HG03432 (cell line): ENCODE results near the gene BNIP5.

Source experiments
- ATAC-seq: cut with Tn5 transposase; IDR thresholded peaks from one replicate; pipeline ENCODE4 v1.9.1; 2021; ENCODE audit warnings: mild to moderate bottlenecking, moderate library complexity; ENCODE audit not compliant: unreplicated experiment

The BNIP5 gene

GRCh38 chr6:36336779-36337241, at the start of gene BNIP5:
TSS of gene BNIP5 (minus strand) at chr6:36336888. CDS start at chr6:36330690, 6,198 bp downstream.
- ATAC-seq = no peak

- ATAC-seq = no peak
Observed at GRCh38 chr6:36384095-36384494, 47.4 kb upstream of the BNIP5 start.

DNA sequence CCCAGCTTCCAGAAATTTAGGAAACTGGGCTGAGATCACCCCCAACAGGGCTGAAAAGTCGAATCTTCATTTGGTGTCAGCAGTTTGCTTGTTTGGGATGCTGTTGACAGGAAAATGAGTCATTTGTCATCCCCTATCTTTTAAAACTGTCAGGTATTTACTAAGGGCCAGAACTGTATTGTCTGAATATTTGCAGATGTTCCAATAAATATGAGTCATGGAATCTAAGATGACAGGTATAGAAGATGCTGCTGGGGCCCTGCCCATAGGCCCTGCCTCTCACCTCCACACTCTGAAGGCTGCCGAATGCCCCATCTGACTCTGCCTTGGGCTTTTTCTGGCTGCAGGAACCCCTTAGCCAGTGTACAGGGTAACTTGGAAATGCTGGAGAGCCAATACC, 46.9 kb upstream of the BNIP5 start:
- no peak for ATAC-seq

- no peak for ATAC-seq
Observed at GRCh38 chr6:36382976-36383375, 46.3 kb upstream of the BNIP5 start.

DNA sequence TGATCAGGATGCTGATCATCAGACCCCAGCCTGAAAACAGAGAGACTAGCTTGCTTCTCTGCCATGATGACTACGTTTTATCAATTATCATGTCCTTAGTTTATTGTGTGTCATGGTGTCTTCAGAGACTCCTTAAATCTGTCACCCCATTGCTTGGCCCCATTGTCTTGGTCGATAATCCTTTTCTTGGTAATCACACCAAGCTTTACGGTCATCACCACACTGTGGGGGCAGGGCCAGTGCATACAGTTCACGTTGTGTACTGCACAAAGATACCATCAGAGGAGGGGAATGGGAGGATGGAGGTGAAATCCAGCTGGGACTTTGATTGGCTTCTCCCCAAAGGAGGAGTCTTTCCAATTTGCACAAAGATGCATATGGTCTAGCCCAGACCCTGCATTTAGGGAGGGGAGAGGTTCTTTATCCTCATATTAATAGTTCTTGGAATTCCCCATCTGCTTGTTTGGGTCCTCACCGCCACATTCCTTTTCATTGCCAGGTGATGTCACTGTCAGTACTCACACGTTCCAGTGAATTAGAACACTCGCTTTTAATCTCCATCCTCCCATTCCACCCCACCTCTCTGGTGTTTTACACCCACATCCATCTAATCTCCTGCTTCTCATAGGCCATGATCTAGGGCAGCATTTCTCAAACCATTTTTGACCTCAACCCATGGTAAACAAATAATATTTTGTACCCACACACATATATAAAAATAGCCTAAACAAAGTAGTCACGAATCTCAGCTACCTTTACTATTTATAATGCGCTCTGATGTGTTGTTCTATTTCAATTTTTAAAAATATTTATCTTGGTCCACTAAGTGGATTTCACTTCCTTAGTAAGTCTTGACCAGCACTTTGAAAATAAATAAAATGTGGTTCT, 45.1 kb upstream of the BNIP5 start:
- no peak for ATAC-seq

GRCh38 chr6:36380166-36380565, 43.5 kb upstream of the BNIP5 start:
- no peak for ATAC-seq

- ATAC-seq = no peak
Observed at GRCh38 chr6:36378936-36379335, 42.2 kb upstream of the BNIP5 start.

DNA sequence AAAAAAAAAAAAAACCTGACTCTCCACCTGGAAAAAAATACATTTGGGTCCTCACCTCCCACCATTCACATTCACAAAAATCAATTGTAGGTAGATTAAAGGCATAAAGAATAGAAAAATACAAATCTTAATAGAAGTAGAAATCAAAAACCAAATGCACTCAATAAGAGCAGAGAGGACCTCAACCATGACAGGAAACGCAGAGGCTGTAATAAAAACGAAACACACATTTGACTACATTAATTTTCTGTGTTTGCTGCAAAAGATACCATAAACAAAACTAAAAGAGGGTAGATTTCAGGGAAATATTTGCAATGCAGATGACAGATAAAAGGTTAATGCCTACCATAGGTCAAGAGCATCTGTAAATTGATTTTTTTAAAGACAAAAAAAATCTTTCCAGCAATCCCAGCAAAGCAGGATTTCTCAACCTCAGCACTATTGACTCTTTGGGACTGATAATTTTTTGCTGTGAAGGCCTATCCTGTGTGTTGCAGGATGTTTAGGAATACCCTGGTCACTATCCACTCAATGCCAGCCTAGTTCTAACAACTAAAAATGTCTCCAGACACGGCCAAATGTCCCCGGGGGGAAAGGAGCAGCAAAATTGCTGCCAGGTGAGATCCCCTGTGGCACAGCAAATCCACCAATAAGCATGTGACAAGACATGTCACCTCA, 41.7 kb upstream of the BNIP5 start:
- ATAC-seq = no peak

GRCh38 chr6:36377594-36377993, 40.9 kb upstream of the BNIP5 start:
- ATAC-seq = no peak

GRCh38 chr6:36376742-36377141, 40.1 kb upstream of the BNIP5 start:
- ATAC-seq = no peak

DNA sequence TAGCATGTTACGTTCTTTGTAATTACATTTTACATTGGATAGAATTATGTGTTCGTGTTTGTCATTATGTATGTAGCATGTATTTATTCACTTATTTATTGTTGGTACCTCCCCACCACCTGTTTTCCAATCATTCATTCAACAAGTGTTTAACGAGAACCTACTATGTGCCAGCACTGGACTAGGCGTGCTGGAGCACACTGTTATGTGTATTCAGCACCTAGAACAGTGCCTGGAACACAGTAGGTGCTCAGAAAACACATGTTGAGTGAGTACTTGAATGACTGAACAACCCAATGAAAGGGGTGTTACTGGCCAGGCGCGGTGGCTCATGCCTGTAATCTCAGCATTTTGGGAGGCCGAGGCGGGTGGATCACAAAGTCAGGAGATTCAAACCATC, 39.5 kb upstream of the BNIP5 start:
- no peak for ATAC-seq

- ATAC-seq = no peak
Observed at GRCh38 chr6:36375644-36376155, 39.0 kb upstream of the BNIP5 start.

- no peak for ATAC-seq
Observed at GRCh38 chr6:36374972-36375371, 38.3 kb upstream of the BNIP5 start.

DNA sequence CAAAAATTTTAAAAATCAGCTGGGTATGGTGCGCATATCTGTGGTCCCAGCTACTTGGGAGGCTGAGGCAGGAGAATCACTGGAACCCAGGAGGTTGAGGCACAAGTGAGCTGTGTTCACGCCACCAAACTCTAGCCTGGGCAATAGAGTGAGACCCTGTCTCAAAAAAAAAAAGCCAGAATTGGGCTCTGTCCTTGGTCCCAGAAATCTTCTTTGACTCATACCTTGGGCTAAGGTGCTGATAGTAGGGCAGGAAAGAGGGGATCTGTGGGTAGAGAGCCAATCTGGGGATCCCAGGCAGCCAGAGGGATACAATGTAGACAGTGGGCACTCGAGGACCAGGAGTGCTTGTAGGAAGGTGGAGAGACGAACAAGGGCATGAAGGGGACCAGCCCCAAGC, 37.5 kb upstream of the BNIP5 start:
- no peak for ATAC-seq

DNA sequence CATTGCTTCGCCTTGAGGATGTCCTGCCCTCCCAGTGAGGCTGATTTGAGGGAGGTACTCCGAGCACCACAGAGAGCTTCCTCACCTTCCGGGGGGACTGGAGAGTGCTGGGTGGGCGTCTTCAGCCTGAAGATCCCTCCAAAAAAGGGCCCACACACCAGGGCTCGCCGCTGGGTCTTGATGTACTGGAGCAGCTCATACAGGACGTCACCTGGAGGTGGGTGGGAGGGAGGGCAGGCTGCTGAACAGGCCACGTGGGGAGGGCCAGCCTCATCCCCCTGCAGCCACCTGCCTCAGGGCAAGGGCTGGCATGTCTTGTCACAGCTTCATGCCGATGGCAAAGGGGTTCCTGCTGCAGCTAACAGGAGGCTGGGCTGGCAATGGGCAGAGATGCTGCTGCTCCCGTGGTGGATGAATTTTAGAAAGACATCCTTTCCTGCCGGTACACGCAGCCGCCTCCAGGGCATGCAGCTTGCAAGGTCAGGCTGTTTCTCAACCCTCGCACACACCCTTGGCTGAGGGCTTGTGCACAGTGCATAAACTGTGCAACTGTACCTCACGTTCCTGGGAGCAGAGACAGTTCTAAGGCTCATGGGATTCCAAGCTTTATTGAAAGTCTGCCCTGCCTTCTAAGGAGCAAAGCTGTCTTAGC, 36.8 kb upstream of the BNIP5 start:
- ATAC-seq = no peak

GRCh38 chr6:36372088-36372487, 35.4 kb upstream of the BNIP5 start:
- no peak for ATAC-seq

- ATAC-seq = no peak
Observed at GRCh38 chr6:36371211-36371610, 34.5 kb upstream of the BNIP5 start.

DNA sequence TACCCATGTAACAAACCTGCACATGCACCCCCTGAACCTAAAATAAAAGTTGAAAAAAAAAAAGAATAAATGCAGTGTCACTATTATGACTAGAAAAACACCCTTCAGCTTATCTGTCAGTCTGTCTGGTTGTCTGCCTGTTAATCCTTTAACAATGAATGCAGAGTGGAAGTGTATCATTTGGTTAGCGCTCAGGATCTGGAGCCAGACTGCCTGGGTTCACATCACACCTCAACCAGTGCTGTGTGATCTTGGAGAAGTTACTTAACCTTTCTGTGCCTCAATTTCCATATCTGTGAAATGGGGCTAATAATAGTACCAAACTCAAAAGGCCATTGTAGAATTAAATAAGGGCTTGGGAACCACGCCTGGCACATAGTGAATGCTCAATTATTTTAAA, 34.0 kb upstream of the BNIP5 start:
- no peak for ATAC-seq

DNA sequence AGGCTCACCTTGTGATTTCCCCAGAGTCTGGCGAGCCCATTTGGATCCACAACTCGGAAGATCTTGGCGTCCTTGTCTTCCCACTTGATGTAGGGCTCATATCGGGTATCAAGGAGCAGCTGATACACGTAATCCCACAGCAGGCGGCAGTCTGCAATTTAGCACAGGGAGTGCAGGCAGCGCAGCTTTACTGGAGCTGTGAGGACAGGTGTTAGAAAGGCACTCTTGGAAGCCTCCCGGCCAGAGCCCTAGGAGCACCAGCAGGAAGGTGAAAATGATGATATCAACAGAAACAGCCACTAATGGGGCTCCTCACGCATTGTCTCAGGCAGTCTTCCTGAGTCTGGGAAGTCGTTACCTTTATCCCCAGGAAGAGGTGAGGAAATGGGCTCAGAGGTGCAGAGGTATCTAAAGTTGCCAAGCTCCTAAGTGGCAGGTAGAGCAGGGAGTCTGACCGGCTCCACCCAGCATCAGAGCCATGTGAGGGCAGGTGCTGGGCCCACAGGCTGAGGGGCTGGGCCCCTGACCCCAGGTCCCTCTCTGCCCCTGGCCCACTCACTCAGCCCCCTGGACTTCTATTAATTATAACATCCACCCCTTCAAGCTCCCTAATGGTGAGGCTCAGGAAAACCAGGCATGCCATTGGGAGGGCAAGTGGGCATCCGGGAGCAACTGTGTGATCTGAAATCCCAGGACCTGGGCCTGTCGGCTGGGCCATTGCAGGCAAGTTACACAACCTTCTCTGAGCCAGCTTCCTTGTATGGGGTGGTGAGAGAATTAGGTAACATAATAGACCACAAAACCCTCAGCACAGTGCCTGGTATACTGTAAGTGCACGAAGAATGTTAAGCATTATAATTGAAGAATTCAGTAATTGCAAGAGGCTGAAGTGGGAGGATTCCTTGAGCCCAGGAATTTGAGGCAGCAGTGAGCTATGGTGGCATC, 32.5 kb upstream of the BNIP5 start:
- ATAC-seq = no peak

GRCh38 chr6:36368421-36368820, 31.7 kb upstream of the BNIP5 start:
- no peak for ATAC-seq
